Mammary epithelial cell (primary cell): ENCODE data around the gene PFDN1.

ENCODE experiments used
- CTCF ChIP-seq, 2 donors: IDR thresholded peaks in 1 of 2; conservative IDR thresholded peaks in 1 of 2; 2 replicates each; pipeline ENCODE4 v1.5.1; 2011 to 2012; ENCODE audit warnings: inconsistent platforms in 2 of 2, low read length in 2 of 2, mild to moderate bottlenecking in 2 of 2, control low read depth in 1 of 2, low read depth in 1 of 2; ENCODE audit not compliant: insufficient read depth in 1 of 2; ENCODE audit errors: extremely low read depth in 1 of 2
- EZH2 ChIP-seq: IDR thresholded peaks from 2 replicates; pipeline ENCODE4 v1.6.1; 2012; ENCODE audit warnings: low read length, inconsistent platforms, borderline replicate concordance

- TF ChIP-seq CTCF (conservative IDR thresholded peaks at IDR 0.05 in 1 of 2, IDR thresholded peaks at IDR 0.05 in 1 of 2; ENCODE audit: extremely low read depth in 1 of 2, insufficient read depth in 1 of 2, low read depth in 1 of 2, low read length in 2 of 2) (no peak), EZH2 (no peak)
Measured at GRCh38 chr5:140224658-140225057, 78.2 kb downstream of the PFDN1 start.
